ENCODE results near the gene TRIM44.

Gene TRIM44

DNA sequence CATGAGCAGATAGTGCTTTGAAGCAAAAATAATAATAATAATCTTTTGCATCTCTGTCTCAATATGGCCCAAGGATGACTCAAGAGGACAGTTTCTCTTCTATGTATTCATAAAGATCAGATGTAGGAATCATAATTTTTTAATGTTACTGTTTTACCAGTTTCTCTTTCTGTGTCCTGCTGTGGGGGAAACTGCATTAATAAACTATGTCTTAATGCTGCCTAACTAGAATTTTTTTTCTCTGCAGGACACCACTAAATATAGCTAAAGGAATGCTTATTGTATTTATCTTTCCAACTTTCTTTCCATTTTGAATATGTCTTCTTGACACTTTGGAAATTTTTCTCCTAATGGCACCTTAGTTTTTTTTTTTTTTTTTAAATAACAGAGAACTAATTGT, 37.8 kb upstream of the TRIM44 start:
- no peak for TF ChIP-seq CTCF (IDR thresholded peaks at IDR 0.05)

DNA sequence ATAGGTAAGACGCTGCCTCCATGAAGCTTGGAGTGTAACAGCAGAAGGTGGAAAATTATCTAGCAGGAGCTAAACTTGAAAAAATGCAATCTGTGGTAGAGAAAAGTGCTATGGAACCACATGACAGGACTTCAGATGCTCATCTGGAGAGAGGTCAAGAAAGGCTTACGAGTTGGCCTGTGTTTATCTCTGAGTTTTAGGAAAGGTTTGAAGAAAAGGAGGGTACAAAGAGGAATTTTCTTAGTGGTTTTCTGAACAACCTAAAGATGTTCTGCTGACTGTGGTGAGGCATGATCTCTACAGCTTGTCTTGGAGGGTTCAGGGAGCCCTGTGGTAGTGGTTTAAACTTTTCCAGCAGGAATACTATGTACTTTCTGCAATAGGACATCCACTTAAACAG, 36.1 kb upstream of the TRIM44 start:
- TF ChIP-seq CTCF (IDR thresholded peaks at IDR 0.05), result no peak

GRCh38 chr11:35629511-35629910, 33.1 kb upstream of the TRIM44 start:
- no peak for TF ChIP-seq CTCF (IDR thresholded peaks at IDR 0.05)

DNA sequence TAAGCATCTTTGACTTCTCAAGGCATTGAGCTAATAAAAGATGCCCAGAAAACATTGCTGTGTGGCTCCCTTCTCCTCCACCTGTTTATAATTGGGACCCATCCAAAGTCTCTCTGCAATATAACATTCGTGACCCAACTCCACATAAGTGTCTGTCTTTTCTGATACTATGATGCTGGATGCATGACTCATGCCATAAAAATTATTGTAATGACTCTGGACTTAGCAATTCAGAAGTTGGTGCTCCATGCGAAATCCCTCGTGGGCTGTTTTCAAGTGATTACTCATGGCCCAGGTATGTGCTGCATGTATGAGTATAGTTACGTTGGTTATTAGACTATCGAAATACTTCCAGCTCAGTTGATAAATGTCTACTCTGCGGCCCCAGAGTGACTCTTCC, 32.7 kb upstream of the TRIM44 start:
- TF ChIP-seq CTCF (IDR thresholded peaks at IDR 0.05), result no peak

DNA sequence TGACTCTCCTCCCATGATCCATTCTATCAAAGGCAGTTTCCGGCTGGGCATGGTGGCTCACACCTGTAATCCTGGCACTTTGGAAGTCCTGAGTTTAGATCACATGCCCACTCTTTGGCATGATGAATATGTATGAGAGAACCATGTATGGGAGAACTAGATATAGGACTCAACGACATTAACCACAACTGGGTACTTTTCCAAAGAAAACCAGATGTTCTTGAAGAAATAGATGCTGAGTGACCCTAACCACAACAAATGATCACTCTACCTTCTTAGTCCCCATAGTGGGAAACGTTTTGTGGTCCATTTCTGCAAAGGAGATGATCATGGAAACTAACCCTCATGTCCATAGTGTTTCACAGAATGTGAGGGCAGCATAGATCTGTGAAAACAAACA, 30.7 kb upstream of the TRIM44 start:
- TF ChIP-seq CTCF (IDR thresholded peaks at IDR 0.05), result no peak

- TF ChIP-seq CTCF (IDR thresholded peaks at IDR 0.05), result no peak
Observed at GRCh38 chr11:35632301-35632700, 30.3 kb upstream of the TRIM44 start.

GRCh38 chr11:35633827-35634423, 28.6 kb upstream of the TRIM44 start:
- no peak for TF ChIP-seq CTCF (IDR thresholded peaks at IDR 0.05)

DNA sequence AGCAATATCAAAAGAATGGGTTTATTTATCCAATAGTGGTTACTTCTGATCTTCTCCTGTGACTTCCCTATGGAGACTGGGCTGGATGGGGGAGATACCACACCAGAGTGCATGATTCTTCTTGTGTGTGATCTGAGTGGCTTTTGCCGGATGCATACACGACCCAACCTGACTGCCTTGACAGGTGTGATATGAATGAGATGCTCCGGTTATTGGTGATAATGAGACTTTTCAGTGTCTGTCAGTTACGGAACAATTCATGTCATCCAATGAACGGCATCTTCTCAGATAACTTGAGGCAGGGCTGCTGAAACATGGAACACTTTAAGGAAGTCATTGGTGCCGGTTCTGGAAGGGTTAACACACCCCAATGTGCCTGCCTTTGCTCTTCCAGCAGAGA, 26.6 kb upstream of the TRIM44 start:
- TF ChIP-seq CTCF (IDR thresholded peaks at IDR 0.05), result no peak
